ENCODE results near the gene ENPP5. TPM values are rescaled to one million over a fixed set of nuclear protein-coding genes. Genes with fewer than 3 reads are reported as not detected.

ENPP5 gene
- total and polyA plus RNA-seq, 4 donors = 0.17 to 3.2 (median 0.57) TPM

DNA sequence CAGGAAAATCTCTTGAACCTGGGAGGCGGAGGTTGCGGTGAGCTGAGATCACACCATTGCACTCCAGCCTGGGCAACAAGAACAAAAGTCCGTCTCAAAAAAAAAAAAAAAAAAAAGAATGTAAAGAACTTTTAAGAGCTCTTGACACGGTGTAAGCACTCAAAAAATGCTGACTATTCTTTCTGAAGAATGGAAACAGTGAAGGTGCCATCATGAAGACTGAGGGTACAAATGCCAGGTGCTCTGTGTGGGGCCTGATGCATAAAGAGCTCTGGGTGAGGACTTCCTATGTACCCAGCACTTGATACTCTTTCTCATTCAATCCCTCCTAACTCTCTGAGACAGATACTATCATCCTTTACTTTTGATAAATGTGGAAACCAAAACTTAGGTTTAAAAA is 45.0 kb upstream of the ENPP5 start:
- H3K27ac ChIP-seq (ENCODE audit: low read depth in 1 of 2, low read length in 2 of 2) = no peak overlapping the region
- no peaks in the 10 kb centered on the region for H3K27me3 ChIP-seq (ENCODE audit: control insufficient read depth in 4 of 4, insufficient read depth in 4 of 4, low read length in 3 of 4)
- no peak for DNase-seq (ENCODE audit: low spot score)
- H3K4me3 ChIP-seq (ENCODE audit: low read depth in 1 of 3, low read length in 3 of 3) = no peak overlapping the region
- H3K9ac ChIP-seq (ENCODE audit: low read depth in 1 of 2, low read length in 2 of 2) = no peak overlapping the region
- no peaks in the 10 kb centered on the region for H3K36me3 ChIP-seq (ENCODE audit: control insufficient read depth in 4 of 4, insufficient read depth in 3 of 4, low read depth in 1 of 4, low read length in 3 of 4)
- H3K9me3 ChIP-seq (ENCODE audit: control insufficient read depth in 4 of 4, low read length in 3 of 4) = no peaks in the 10 kb centered on the region
- peaks cover 0 to 2% (median 0%) of the 10 kb centered on the region in 4 donors for H3K4me1 ChIP-seq (ENCODE audit: control insufficient read depth in 4 of 4, insufficient read depth in 4 of 4, low read length in 3 of 4)
- 94% methylated on average over 4 of the region's 4 CpGs for WGBS
- TF ChIP-seq EGR1 (IDR thresholded peaks at IDR 0.05; ENCODE audit: low read depth in 2 of 2) (no peak), RAD21 (IDR thresholded peaks at IDR 0.05) (no peak)

DNA sequence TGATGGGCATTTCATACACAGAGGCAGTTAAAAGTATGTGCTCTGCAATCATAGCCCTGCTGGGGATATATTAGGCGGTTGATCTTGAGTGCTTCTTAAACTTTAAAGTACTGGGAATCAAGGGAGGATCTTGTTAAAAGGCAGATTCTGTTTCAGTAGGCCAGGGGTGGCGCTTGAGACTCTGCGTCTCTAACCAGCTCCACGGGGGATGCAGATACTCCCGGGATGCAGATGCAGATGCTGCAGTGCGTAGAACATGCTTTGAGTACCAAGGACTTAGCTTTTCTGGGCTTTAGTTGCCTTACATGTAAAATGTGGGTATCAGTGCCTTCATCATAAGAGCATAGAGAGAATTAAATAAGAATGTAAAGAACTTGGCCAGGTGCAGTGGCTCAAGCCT is 44.4 kb upstream of the ENPP5 start:
- Histone ChIP-seq H3K9me3 (ENCODE audit: control insufficient read depth in 4 of 4, low read length in 3 of 4) (no peaks in the 10 kb centered on the region), H3K9ac (ENCODE audit: low read depth in 1 of 2, low read length in 2 of 2) (no peak overlapping the region)
- 82% methylated on average over 6 of the region's 6 CpGs for WGBS

More for the DNA sequence above, 44.4 kb upstream of the ENPP5 start:
- H3K36me3 ChIP-seq (ENCODE audit: control insufficient read depth in 4 of 4, insufficient read depth in 3 of 4, low read depth in 1 of 4, low read length in 3 of 4) = no peaks in the 10 kb centered on the region
- DNase-seq (ENCODE audit: low spot score) = no peak
- peaks cover 0 to 2% (median 0%) of the 10 kb centered on the region in 4 donors for H3K4me1 ChIP-seq (ENCODE audit: control insufficient read depth in 4 of 4, insufficient read depth in 4 of 4, low read length in 3 of 4)
- H3K27me3 ChIP-seq (ENCODE audit: control insufficient read depth in 4 of 4, insufficient read depth in 4 of 4, low read length in 3 of 4) = no peaks in the 10 kb centered on the region
- TF ChIP-seq RAD21 (IDR thresholded peaks at IDR 0.05) (no peak), GABPA (IDR thresholded peaks at IDR 0.05 in 1 of 2, conservative IDR thresholded peaks at IDR 0.05 in 1 of 2) (no peak), TAF1 (conservative IDR thresholded peaks at IDR 0.05) (no peak), YY1 (IDR thresholded peaks at IDR 0.05) (no peak), JUND (IDR thresholded peaks at IDR 0.05) (no peak), EGR1 (IDR thresholded peaks at IDR 0.05; ENCODE audit: low read depth in 2 of 2) (no peak), HNF4G (IDR thresholded peaks at IDR 0.05) (no peak)
- TF ChIP-seq, protein P1, sequence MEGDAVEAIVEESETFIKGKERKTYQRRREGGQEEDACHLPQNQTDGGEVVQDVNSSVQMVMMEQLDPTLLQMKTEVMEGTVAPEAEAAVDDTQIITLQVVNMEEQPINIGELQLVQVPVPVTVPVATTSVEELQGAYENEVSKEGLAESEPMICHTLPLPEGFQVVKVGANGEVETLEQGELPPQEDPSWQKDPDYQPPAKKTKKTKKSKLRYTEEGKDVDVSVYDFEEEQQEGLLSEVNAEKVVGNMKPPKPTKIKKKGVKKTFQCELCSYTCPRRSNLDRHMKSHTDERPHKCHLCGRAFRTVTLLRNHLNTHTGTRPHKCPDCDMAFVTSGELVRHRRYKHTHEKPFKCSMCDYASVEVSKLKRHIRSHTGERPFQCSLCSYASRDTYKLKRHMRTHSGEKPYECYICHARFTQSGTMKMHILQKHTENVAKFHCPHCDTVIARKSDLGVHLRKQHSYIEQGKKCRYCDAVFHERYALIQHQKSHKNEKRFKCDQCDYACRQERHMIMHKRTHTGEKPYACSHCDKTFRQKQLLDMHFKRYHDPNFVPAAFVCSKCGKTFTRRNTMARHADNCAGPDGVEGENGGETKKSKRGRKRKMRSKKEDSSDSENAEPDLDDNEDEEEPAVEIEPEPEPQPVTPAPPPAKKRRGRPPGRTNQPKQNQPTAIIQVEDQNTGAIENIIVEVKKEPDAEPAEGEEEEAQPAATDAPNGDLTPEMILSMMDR (IDR thresholded peaks at IDR 0.05; ENCODE audit: low read depth, low read length, missing input control) = no peak
- TF ChIP-seq, protein P2, sequence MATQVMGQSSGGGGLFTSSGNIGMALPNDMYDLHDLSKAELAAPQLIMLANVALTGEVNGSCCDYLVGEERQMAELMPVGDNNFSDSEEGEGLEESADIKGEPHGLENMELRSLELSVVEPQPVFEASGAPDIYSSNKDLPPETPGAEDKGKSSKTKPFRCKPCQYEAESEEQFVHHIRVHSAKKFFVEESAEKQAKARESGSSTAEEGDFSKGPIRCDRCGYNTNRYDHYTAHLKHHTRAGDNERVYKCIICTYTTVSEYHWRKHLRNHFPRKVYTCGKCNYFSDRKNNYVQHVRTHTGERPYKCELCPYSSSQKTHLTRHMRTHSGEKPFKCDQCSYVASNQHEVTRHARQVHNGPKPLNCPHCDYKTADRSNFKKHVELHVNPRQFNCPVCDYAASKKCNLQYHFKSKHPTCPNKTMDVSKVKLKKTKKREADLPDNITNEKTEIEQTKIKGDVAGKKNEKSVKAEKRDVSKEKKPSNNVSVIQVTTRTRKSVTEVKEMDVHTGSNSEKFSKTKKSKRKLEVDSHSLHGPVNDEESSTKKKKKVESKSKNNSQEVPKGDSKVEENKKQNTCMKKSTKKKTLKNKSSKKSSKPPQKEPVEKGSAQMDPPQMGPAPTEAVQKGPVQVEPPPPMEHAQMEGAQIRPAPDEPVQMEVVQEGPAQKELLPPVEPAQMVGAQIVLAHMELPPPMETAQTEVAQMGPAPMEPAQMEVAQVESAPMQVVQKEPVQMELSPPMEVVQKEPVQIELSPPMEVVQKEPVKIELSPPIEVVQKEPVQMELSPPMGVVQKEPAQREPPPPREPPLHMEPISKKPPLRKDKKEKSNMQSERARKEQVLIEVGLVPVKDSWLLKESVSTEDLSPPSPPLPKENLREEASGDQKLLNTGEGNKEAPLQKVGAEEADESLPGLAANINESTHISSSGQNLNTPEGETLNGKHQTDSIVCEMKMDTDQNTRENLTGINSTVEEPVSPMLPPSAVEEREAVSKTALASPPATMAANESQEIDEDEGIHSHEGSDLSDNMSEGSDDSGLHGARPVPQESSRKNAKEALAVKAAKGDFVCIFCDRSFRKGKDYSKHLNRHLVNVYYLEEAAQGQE (IDR thresholded peaks at IDR 0.05) = no peak
- TF ChIP-seq, protein P3, sequence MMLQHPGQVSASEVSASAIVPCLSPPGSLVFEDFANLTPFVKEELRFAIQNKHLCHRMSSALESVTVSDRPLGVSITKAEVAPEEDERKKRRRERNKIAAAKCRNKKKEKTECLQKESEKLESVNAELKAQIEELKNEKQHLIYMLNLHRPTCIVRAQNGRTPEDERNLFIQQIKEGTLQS (IDR thresholded peaks at IDR 0.05) = no peak
- TF ChIP-seq, protein P4, sequence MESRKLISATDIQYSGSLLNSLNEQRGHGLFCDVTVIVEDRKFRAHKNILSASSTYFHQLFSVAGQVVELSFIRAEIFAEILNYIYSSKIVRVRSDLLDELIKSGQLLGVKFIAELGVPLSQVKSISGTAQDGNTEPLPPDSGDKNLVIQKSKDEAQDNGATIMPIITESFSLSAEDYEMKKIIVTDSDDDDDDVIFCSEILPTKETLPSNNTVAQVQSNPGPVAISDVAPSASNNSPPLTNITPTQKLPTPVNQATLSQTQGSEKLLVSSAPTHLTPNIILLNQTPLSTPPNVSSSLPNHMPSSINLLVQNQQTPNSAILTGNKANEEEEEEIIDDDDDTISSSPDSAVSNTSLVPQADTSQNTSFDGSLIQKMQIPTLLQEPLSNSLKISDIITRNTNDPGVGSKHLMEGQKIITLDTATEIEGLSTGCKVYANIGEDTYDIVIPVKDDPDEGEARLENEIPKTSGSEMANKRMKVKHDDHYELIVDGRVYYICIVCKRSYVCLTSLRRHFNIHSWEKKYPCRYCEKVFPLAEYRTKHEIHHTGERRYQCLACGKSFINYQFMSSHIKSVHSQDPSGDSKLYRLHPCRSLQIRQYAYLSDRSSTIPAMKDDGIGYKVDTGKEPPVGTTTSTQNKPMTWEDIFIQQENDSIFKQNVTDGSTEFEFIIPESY (IDR thresholded peaks at IDR 0.05) = no peak
- H3K27ac ChIP-seq (ENCODE audit: low read depth in 1 of 2, low read length in 2 of 2) = no peak overlapping the region
- H3K4me3 ChIP-seq (ENCODE audit: low read depth in 1 of 3, low read length in 3 of 3) = no peak overlapping the region
